Skin of body (tissue), 2 donors: Measurements from ENCODE around the gene IQGAP1. TPM values are rescaled to one million over a fixed set of nuclear protein-coding genes. Genes with fewer than 3 reads are reported as not detected.
"Not testable (repeated sequence)": the region's sequence is repeated elsewhere in the genome, so short reads cannot be mapped to it uniquely, and the experiment has no call there.

ENCODE experiments used
- DNase-seq: peaks from one replicate; lab custom pipeline; 2025; lab: John Stamatoyannopoulos, UW
- total RNA-seq: library from RNA; depleted of rRNA; stranded (reverse); fragments of >200 nt; gene quantifications from one replicate; pipeline ENCODE4 v1.2.3, GENCODE V29; 2014

Gene IQGAP1
- total RNA-seq, 1 donor from 2014 or later = 224 TPM

- no peak for DNase-seq
Observed at GRCh38 chr15:90479656-90480055, 91.6 kb downstream of the IQGAP1 start.

- DNase-seq = no peak
Observed at GRCh38 chr15:90481023-90481422, 93.0 kb downstream of the IQGAP1 start.

- DNase-seq = peak; percentile 35
Observed at GRCh38 chr15:90482124-90483011, 94.3 kb downstream of the IQGAP1 start.

GRCh38 chr15:90483012-90483307, 94.9 kb downstream of the IQGAP1 start:
- DNase-seq = no peak

- DNase-seq = no peak
Observed at GRCh38 chr15:90483637-90484036, 95.6 kb downstream of the IQGAP1 start.

GRCh38 chr15:90487186-90487585, 99.1 kb downstream of the IQGAP1 start:
- DNase-seq = no peak

- DNase-seq = no peak
Observed at GRCh38 chr15:90489514-90489913, 101.5 kb downstream of the IQGAP1 start.

- DNase-seq = no peak
Observed at GRCh38 chr15:90489944-90490343, 101.9 kb downstream of the IQGAP1 start.

GRCh38 chr15:90493647-90494046, 105.6 kb downstream of the IQGAP1 start:
- no peak for DNase-seq

GRCh38 chr15:90495067-90495466, 107.0 kb downstream of the IQGAP1 start:
- DNase-seq = no peak

- DNase-seq = no peak
Observed at GRCh38 chr15:90496791-90497190, 108.7 kb downstream of the IQGAP1 start.

GRCh38 chr15:90497376-90497775, 109.3 kb downstream of the IQGAP1 start:
- DNase-seq = no peak

- no peak for DNase-seq
Observed at GRCh38 chr15:90497912-90498311, 109.9 kb downstream of the IQGAP1 start.

GRCh38 chr15:90500171-90500570, 112.1 kb downstream of the IQGAP1 start:
- DNase-seq = no peak

GRCh38 chr15:90501898-90502297, 113.9 kb downstream of the IQGAP1 start:
- DNase-seq = no peak

GRCh38 chr15:90510781-90511180, 122.7 kb downstream of the IQGAP1 start:
- not testable (repeated sequence) for DNase-seq

GRCh38 chr15:90511211-90511618, 123.2 kb downstream of the IQGAP1 start:
- DNase-seq = not testable (repeated sequence)

GRCh38 chr15:90512276-90512675, 124.2 kb downstream of the IQGAP1 start:
- DNase-seq = no peak

- DNase-seq = no peak
Observed at GRCh38 chr15:90512981-90513380, 124.9 kb downstream of the IQGAP1 start.

GRCh38 chr15:90513448-90513847, 125.4 kb downstream of the IQGAP1 start:
- no peak for DNase-seq

GRCh38 chr15:90513893-90514292, 125.9 kb downstream of the IQGAP1 start:
- DNase-seq = not testable (repeated sequence)

GRCh38 chr15:90519688-90520087, 131.6 kb downstream of the IQGAP1 start:
- no peak for DNase-seq

GRCh38 chr15:90520365-90520764, 132.3 kb downstream of the IQGAP1 start:
- no peak for DNase-seq
